Measurements from ENCODE around the gene ACSBG1.

- TF ChIP-seq POLR2A (IDR thresholded peaks at IDR 0.05): no peak
- TF ChIP-seq, protein P1, sequence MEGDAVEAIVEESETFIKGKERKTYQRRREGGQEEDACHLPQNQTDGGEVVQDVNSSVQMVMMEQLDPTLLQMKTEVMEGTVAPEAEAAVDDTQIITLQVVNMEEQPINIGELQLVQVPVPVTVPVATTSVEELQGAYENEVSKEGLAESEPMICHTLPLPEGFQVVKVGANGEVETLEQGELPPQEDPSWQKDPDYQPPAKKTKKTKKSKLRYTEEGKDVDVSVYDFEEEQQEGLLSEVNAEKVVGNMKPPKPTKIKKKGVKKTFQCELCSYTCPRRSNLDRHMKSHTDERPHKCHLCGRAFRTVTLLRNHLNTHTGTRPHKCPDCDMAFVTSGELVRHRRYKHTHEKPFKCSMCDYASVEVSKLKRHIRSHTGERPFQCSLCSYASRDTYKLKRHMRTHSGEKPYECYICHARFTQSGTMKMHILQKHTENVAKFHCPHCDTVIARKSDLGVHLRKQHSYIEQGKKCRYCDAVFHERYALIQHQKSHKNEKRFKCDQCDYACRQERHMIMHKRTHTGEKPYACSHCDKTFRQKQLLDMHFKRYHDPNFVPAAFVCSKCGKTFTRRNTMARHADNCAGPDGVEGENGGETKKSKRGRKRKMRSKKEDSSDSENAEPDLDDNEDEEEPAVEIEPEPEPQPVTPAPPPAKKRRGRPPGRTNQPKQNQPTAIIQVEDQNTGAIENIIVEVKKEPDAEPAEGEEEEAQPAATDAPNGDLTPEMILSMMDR (IDR thresholded peaks at IDR 0.05): no peak
Measured at GRCh38 chr15:78232951-78233350, 1.4 kb downstream of the ACSBG1 start.
